Panc1 (cell line): ENCODE data around the gene GLRA3. TPM values are rescaled to one million over a fixed set of nuclear protein-coding genes. Genes with fewer than 3 reads are reported as not detected.

ENCODE experiments used
- ATAC-seq: fragments of 200-7000 bp; cut with Tn5 transposase; 2 replicates; pipeline ENCODE4 v1.9.1; 2020; ENCODE audit warnings: mild to moderate bottlenecking, moderate library complexity
- BruUV-seq: library from RNA; stranded (reverse); fragments of 400-500 nt; replicated peaks from 2 replicates; lab custom pipeline; 2021; lab: Mats Ljungman, UMichigan
- CTCF ChIA-PET: fragments of 300-600 bp; sonication (Branson Sonifier 250); formaldehyde crosslinking; loops from one replicate; lab custom pipeline; 2022; ENCODE audit warnings: antibody characterized with exemption; lab: Charles Lee
- POLR2A ChIA-PET: fragments of 300-600 bp; sonication (Branson Sonifier 250); formaldehyde crosslinking; loops from one replicate; lab custom pipeline; 2022; ENCODE audit warnings: antibody characterized with exemption; lab: Charles Lee
- DNase-seq: peaks from one replicate; pipeline ENCODE4 v3.0.0-alpha.2; 2010; ENCODE audit warnings: low read depth, low spot score
- H3K27ac ChIP-seq: 2 replicates; pipeline ENCODE4 v1.5.1; 2011; ENCODE audit warnings: mild to moderate bottlenecking, low read length, inconsistent platforms
- H3K27me3 ChIP-seq: fragments of 200-500 bp; sonication (Bioruptor generic); 2 replicates; pipeline ENCODE4 v1.6.0; 2014; ENCODE audit warnings: low read length, inconsistent platforms; ENCODE audit not compliant: control insufficient read depth, insufficient read depth
- H3K36me3 ChIP-seq: fragments of 200-500 bp; sonication (Bioruptor generic); 2 replicates; pipeline ENCODE4 v1.5.1; 2014; ENCODE audit warnings: inconsistent platforms, mild to moderate bottlenecking, low read length, moderate library complexity; ENCODE audit not compliant: control insufficient read depth, insufficient read depth
- H3K4me1 ChIP-seq: 2 replicates; pipeline ENCODE4 v1.5.1; 2011; ENCODE audit warnings: inconsistent platforms, mild to moderate bottlenecking, low read length, moderate library complexity; ENCODE audit not compliant: control insufficient read depth, insufficient read depth
- H3K4me3 ChIP-seq, 2 experiments: 2 replicates each; pipeline ENCODE4 v1.5.1; 2011 to 2012; ENCODE audit warnings: low read depth in 2 of 2, low read length in 2 of 2, mild to moderate bottlenecking in 2 of 2, inconsistent platforms in 1 of 2, moderate library complexity in 1 of 2
- H3K9me3 ChIP-seq: fragments of 200-500 bp; sonication (Bioruptor generic); 2 replicates; pipeline ENCODE4 v1.5.1; 2014; ENCODE audit warnings: low read depth, mild to moderate bottlenecking, inconsistent platforms, low read length, moderate library complexity; ENCODE audit not compliant: control insufficient read depth, insufficient read depth
- POLR2AphosphoS5 ChIP-seq: IDR thresholded peaks from 2 replicates; pipeline ENCODE4 v1.6.1; 2012; ENCODE audit warnings: mild to moderate bottlenecking, low read depth, low read length, moderate library complexity
- SIN3A ChIP-seq: IDR thresholded peaks from 2 replicates; pipeline ENCODE4 v1.6.1; 2012; ENCODE audit warnings: low read depth, mild to moderate bottlenecking, low read length, moderate library complexity, borderline replicate concordance; ENCODE audit not compliant: insufficient read depth
- TCF7L2 ChIP-seq: IDR thresholded peaks from 2 replicates; pipeline ENCODE4 v1.6.1; 2011; ENCODE audit warnings: mild to moderate bottlenecking, low read depth, low read length, inconsistent platforms
- in situ Hi-C: cut with HindIII; loops from 2 replicates; pipeline ENCODE4 v1.10.0; 2016; ENCODE audit warnings: low sequenced_read_pairs, low pct_unique_long_range_greater_than_20kb
- intact Hi-C: fragments of 100-400 bp; cut with micrococcal nuclease; formaldehyde crosslinking; loops from one replicate; pipeline ENCODE4 v1.10.0; 2022; ENCODE audit not compliant: unreplicated experiment
- total RNA-seq: library from RNA; stranded (reverse); gene quantifications from one replicate; pipeline ENCODE4 v1.2.1, GENCODE V29; 2021; ENCODE audit not compliant: unreplicated experiment
- TF ChIP-seq, protein P1 (sequence below), 2 experiments: IDR thresholded peaks; 2 replicates each; pipeline ENCODE4 v1.6.1; 2011 to 2012; ENCODE audit warnings: low read depth in 2 of 2, control low read depth in 1 of 2, low read length in 1 of 2, mild to moderate bottlenecking in 1 of 2, moderate library complexity in 1 of 2; ENCODE audit not compliant: insufficient read depth in 1 of 2
- TF ChIP-seq, protein P2 (sequence below): fragments of 450-650 bp; IDR thresholded peaks from 2 replicates; pipeline ENCODE4 v1.5.1; 2017; ENCODE audit warnings: mild to moderate bottlenecking

Gene GLRA3
- total RNA-seq, 1 experiment from 2014 or later, result not detected

DNA sequence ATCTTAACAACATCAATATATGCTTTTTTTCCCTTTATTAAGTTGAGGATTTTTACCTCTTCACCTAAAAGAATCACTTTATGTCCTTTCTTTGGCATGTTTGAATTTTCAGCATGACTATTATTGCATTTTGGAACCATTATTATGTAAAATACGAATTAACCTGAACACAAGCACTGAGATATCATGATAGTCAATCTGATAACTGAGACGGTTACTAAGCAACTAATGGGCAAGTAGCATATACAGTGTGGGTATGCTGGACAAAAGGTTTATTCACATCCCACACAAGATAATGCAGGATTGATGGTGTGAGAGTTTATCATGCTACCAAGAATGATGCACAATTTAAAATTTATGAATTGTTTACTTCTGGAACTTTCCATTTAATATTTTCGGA is 24.6 kb upstream of the GLRA3 start:
- no peak for TF ChIP-seq SIN3A
- TF ChIP-seq, protein P1, sequence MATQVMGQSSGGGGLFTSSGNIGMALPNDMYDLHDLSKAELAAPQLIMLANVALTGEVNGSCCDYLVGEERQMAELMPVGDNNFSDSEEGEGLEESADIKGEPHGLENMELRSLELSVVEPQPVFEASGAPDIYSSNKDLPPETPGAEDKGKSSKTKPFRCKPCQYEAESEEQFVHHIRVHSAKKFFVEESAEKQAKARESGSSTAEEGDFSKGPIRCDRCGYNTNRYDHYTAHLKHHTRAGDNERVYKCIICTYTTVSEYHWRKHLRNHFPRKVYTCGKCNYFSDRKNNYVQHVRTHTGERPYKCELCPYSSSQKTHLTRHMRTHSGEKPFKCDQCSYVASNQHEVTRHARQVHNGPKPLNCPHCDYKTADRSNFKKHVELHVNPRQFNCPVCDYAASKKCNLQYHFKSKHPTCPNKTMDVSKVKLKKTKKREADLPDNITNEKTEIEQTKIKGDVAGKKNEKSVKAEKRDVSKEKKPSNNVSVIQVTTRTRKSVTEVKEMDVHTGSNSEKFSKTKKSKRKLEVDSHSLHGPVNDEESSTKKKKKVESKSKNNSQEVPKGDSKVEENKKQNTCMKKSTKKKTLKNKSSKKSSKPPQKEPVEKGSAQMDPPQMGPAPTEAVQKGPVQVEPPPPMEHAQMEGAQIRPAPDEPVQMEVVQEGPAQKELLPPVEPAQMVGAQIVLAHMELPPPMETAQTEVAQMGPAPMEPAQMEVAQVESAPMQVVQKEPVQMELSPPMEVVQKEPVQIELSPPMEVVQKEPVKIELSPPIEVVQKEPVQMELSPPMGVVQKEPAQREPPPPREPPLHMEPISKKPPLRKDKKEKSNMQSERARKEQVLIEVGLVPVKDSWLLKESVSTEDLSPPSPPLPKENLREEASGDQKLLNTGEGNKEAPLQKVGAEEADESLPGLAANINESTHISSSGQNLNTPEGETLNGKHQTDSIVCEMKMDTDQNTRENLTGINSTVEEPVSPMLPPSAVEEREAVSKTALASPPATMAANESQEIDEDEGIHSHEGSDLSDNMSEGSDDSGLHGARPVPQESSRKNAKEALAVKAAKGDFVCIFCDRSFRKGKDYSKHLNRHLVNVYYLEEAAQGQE (IDR thresholded peaks at IDR 0.05; ENCODE audit: insufficient read depth in 1 of 2, low read depth in 2 of 2, low read length in 1 of 2), result no peak
- TF ChIP-seq POLR2AphosphoS5, result no peak
- TF ChIP-seq, protein P2, sequence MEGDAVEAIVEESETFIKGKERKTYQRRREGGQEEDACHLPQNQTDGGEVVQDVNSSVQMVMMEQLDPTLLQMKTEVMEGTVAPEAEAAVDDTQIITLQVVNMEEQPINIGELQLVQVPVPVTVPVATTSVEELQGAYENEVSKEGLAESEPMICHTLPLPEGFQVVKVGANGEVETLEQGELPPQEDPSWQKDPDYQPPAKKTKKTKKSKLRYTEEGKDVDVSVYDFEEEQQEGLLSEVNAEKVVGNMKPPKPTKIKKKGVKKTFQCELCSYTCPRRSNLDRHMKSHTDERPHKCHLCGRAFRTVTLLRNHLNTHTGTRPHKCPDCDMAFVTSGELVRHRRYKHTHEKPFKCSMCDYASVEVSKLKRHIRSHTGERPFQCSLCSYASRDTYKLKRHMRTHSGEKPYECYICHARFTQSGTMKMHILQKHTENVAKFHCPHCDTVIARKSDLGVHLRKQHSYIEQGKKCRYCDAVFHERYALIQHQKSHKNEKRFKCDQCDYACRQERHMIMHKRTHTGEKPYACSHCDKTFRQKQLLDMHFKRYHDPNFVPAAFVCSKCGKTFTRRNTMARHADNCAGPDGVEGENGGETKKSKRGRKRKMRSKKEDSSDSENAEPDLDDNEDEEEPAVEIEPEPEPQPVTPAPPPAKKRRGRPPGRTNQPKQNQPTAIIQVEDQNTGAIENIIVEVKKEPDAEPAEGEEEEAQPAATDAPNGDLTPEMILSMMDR, result no peak
- TF ChIP-seq TCF7L2, result no peak
- in situ Hi-C loops, result no loop called here
- Histone ChIP-seq H3K4me3 (no peak overlapping the region), H3K27ac (no peak overlapping the region), H3K9me3 (no peaks in the 10 kb centered on the region), H3K4me1 (no peaks in the 10 kb centered on the region), H3K36me3 (no peaks in the 10 kb centered on the region), H3K27me3 (no peaks in the 10 kb centered on the region)
- CTCF ChIA-PET, result no interaction called here
- BruUV-seq, result no TSS peak
- no peak for ATAC-seq
- no peak for DNase-seq
- POLR2A ChIA-PET, result no interaction called here
- intact Hi-C loops, result no loop called here

DNA sequence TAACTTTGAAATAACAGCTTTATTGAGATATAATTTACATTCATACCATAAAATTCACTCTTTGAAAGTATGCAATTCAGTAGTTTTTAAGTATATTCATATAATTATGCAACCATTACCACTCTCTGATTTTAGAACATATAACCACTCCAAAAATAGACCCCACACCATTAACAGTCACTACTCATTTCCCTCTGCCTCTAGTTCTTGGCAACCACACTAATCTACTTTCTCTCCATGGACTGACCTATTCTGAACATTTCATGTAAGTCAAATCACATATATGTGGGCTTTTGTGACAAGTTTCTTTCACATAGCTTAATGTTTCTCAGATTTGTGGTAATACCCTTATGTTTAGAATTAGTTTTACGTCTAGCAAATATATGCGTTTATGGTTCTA is 19.5 kb upstream of the GLRA3 start:
- intact Hi-C loops, result no loop called here
- Histone ChIP-seq H3K36me3 (no peaks in the 10 kb centered on the region), H3K4me1 (no peaks in the 10 kb centered on the region), H3K4me3 (no peak overlapping the region), H3K27me3 (no peaks in the 10 kb centered on the region), H3K27ac (no peak overlapping the region), H3K9me3 (no peaks in the 10 kb centered on the region)
- POLR2A ChIA-PET, result no interaction called here
- BruUV-seq, result no TSS peak
- TF ChIP-seq SIN3A (no peak), TCF7L2 (no peak), POLR2AphosphoS5 (no peak)
- TF ChIP-seq, protein P2, result no peak
- TF ChIP-seq, protein P1 (IDR thresholded peaks at IDR 0.05; ENCODE audit: insufficient read depth in 1 of 2, low read depth in 2 of 2, low read length in 1 of 2), result no peak
- in situ Hi-C loops, result no loop called here
- DNase-seq (no peak), ATAC-seq (no peak)
- CTCF ChIA-PET, result no interaction called here
